ENCODE measurements around the gene IER2. TPM values are rescaled to one million over a fixed set of nuclear protein-coding genes. Genes with fewer than 3 reads are reported as not detected.
A peak's percentile ranks its signal among the peaks of the same experiment; 100 is the strongest.

IER2 gene
- total and polyA plus RNA-seq, 2 of the 8 experiments (the other 6 are each of a cell fraction or from before 2014, with no cell fraction given), result 84.5 to 138 TPM

- TF ChIP-seq JUND (IDR thresholded peaks at IDR 0.05; ENCODE audit: low read length), result no peak
- TF ChIP-seq MAFK (IDR thresholded peaks at IDR 0.05; ENCODE audit: low read depth, low read length), result no peak
- no peak for TF ChIP-seq CEBPB (IDR thresholded peaks at IDR 0.05; ENCODE audit: low read depth, low read length)
- TF ChIP-seq USF2 (IDR thresholded peaks at IDR 0.05; ENCODE audit: low read length), result no peak
- no peak for TF ChIP-seq CHD2 (IDR thresholded peaks at IDR 0.05; ENCODE audit: low read length)
- no peak for TF ChIP-seq TEAD4 (IDR thresholded peaks at IDR 0.05; ENCODE audit: low read depth, low read length)
- TF ChIP-seq ATF2 (IDR thresholded peaks at IDR 0.05; ENCODE audit: low read length), result no peak; the same call in 1 of the 2 replicates
- 0 out of 2 replicates have a peak, but pooled peaks have one; percentile 6 for TF ChIP-seq JUN (IDR thresholded peaks at IDR 0.05; ENCODE audit: low read depth, low read length)
- TF ChIP-seq NRF1 (IDR thresholded peaks at IDR 0.05; ENCODE audit: low read depth, low read length), result no peak
- TF ChIP-seq SRF (IDR thresholded peaks at IDR 0.05; ENCODE audit: low read depth, low read length), result no peak
- TF ChIP-seq MAX (IDR thresholded peaks at IDR 0.05), result peak; percentile 46; the same call in 1 of the 2 replicates
- no peak for TF ChIP-seq BRCA1 (IDR thresholded peaks at IDR 0.05; ENCODE audit: low read depth, low read length)
- TF ChIP-seq EP300 (IDR thresholded peaks at IDR 0.05; ENCODE audit: borderline replicate concordance in 1 of 2, low read depth in 2 of 2, low read length in 2 of 2), result no peak; a peak in 1 of 3 replicates
- TF ChIP-seq FOSL1 (IDR thresholded peaks at IDR 0.05; ENCODE audit: insufficient read depth, low read depth, low read length), result no peak
- no peak for TF ChIP-seq TAF1 (IDR thresholded peaks at IDR 0.05; ENCODE audit: low read depth, low read length)
- no peak for TF ChIP-seq CTBP2 (IDR thresholded peaks at IDR 0.05; ENCODE audit: borderline replicate concordance, insufficient read depth, insufficient read length, low read length)
- no peak; the same call in 1 of the 2 replicates for TF ChIP-seq POLR2AphosphoS5 (IDR thresholded peaks at IDR 0.05; ENCODE audit: low read depth, low read length)
- no peak for TF ChIP-seq EZH2 (IDR thresholded peaks at IDR 0.05; ENCODE audit: low read depth, low read length, severe bottlenecking)
- TF ChIP-seq RNF2 (IDR thresholded peaks at IDR 0.05; ENCODE audit: borderline replicate concordance, low read depth, low read length, missing control alignments, poor library complexity, severe bottlenecking), result no peak
- TF ChIP-seq SP1 (IDR thresholded peaks at IDR 0.05; ENCODE audit: low read depth, low read length), result no peak
- TF ChIP-seq CBX5 (IDR thresholded peaks at IDR 0.05; ENCODE audit: low read depth, low read length), result no peak
- TF ChIP-seq CHD1 (IDR thresholded peaks at IDR 0.05; ENCODE audit: low read depth, low read length), result no peak
These were observed 2.3 kb downstream of the IER2 start (continued) for GRCh38 chr19:13152356-13152973.

All from H1 (cell line).